Astrocyte of the hippocampus (primary cell): Measurements from ENCODE around the gene NEK6.

ENCODE experiments used
- DNase-seq: peaks from one replicate; pipeline ENCODE4 v3.0.0; 2011; ENCODE audit warnings: low read depth, low spot score

Gene NEK6

GRCh38 chr9:124257844-124258606 lies at the start of gene NEK6:
Gene NEK6 (plus strand): TSS chr9:124257949. CDS start chr9:124301965, 44,016 bp downstream.
- peak; percentile 76 for DNase-seq

DNA sequence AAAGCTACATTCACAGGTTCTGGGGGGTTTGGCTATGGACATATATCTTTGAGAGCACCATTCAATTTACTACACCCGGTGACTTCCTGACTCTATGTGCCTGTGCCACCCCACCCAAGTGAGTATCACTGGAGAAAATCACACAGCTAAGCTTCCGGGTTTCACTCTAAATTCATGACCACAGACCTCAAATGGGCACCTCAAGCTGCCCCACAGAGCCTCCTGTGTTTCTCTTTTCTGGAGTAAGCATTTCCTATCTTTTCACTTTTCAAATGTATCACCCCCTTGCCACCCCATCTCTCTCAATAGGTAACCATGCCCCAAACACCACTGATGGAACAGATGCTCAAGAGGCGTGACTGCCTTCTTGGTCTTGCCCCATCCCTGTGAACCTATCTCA lies 49.2 kb upstream of the NEK6 start:
- DNase-seq: no peak

- no peak for DNase-seq
These were observed 48.5 kb upstream of the NEK6 start for GRCh38 chr9:124209279-124209678.

GRCh38 chr9:124209774-124210173 lies 48.0 kb upstream of the NEK6 start:
- DNase-seq: no peak

GRCh38 chr9:124210697-124211096 lies 47.1 kb upstream of the NEK6 start:
- DNase-seq: no peak

- peak; percentile 66 for DNase-seq
These were observed 45.2 kb upstream of the NEK6 start for GRCh38 chr9:124212381-124213050.

GRCh38 chr9:124213396-124213795 lies 44.4 kb upstream of the NEK6 start:
- DNase-seq: no peak

DNA sequence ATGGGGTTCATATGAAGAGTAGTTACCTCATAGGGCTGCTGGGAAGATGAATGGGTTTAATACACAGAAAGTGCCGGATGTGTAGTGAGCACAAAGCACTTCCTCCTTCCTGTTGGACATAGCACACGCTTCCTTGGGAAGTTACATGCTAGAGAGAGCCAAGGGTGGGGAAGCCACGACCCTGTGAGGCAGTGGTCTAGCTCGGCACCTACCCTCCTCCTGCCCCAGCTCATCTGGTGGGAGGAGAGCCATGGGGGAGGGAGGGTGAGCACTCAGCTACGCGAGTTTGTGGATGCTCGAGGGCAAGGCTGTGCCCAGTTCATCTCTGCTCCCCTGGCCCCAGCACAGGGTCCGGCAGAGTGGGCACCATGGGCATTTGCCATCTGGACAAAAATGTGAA lies 43.6 kb upstream of the NEK6 start:
- no peak for DNase-seq

DNA sequence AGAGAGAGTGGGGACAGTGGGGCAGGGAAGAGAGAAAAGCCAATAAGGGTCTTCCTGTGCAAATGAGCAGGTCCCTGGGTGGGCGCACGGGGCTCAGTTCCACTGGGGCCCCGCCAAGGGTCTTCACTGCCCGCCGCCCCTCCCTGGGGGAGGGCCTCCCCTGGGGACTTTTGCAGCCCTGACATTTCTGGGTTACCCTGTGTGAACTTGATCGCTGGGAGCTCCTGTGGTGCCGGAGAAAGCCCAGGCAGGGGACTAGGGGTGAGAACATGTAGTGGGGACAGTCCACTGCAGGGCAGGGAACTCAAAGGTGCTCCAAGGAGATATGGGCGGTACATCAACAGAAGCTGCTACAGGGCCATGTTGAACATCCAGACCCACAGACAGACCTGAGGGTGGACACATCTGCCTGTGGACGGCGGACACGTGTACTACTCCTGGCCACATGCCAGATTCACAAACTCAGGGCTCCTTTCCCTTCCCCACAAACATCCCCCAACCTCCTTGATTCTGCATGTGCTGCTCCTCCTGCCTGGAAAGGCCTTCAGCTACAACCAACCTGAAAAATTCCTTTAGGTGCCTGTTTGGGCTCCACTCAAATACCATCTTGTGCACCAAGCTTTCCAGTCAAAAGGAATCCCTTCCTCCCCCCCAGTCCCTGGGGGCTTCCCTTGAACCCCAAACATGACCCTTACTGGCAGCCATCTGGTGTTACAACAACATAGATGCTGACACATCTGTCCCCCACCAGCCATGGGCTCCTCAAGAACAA lies 43.0 kb upstream of the NEK6 start:
- no peak for DNase-seq

DNA sequence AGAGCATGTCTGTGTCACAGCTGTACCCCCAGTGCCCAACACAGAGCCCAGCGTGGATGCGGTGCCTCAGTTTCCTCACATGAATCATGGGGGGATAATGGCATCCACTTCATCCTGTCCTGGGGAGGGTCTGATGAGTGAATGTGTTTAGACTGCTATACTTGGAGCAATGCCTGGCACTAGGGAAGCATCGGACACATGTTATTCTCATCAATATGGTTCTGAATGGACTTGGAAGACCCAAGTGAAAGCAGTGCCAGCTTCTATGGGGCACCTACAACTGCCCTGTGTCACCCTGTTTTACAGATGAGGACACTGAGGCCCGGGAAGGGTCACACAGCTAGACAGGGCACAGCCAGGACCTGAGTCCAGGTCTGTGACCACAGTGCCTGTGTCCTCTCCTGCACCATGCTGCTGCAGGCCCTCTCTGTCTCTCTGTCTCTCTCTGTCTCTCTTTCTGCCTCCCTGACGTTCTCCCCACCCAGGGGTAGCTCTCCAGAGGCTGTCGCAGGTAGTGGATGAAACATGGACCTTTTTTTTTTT lies 42.3 kb upstream of the NEK6 start:
- no peak for DNase-seq

DNA sequence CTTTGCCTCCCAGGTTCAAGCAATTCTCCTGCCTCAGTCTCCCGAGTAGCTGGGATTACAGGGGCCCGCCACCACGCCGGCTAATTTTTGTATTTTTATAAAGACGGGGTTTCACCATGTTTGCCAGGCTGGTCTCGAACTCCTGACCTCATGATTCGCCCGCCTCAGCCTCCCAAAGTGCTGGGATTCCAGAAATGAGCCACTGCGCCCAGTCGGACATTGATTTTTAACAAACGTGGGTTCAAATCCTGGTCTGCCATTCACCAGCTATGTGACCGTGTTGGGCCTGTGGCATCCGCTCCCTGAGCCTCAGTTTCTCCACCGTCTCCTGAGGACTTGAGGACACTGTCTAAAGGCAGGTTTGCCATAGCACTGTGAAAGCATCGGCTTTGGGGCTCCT lies 41.8 kb upstream of the NEK6 start:
- no peak for DNase-seq

DNA sequence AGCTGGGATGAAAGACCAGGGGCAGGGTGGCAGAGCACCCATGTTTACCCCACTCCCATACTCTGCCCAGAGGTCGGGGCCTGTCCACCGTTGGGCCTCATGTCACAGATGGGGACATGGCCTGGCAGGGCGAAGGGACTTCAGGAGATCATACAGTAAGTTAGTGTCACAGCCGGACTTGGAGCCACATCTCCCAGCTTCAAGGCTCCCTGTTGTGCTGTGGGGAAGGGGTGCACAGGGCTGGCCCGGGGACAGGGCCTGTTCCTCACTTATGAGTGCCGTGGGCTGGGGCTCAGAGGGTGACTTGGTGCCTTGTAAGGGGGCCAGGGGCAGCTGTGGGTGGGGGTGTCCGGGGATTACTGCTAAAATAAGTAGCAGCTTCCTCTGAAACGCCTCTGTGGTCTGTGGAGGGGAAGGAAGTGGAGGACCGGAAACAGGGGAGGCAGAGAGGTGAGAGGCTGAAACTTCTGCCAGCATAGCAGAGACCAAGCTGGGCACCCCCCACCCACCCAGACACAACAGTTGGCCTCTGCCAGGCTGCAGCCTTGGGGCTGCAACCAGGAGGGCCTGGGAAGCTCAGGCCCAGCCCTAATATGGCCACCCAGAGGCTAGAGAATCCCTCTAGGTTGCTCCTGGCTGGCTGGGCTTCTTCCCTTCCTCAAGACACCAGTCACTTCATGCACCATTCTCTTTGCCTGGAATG lies 41.1 kb upstream of the NEK6 start:
- no peak for DNase-seq

DNA sequence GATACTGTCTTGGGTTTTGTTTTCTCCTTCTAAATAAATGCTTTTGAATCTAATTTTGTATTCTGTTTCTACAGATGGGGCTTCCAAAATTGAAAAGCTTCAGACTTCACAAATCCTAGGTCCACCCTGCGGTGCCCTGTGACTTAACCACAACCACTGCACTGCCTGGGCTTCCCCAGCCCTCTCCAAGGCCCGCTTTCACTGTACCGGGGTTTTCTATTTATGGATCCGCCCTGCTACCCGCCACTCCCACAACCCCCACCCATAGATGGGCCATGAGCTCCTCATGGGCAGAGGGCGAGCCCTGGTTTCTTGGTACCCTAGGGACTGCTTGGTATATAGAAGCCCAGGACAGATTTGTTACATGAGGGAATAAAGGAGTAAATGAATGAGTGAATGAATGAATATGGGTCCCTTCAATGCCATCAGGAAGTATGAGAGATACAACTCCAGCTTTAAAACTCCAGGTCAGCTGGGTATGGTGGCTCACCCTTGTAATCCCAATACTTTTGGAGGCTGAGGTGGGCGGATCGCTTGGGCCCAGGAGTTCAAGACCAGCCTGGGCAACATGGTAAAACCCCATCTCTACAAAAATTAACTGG lies 39.8 kb upstream of the NEK6 start:
- DNase-seq: no peak

- peak; percentile 58 for DNase-seq
These were observed 39.2 kb upstream of the NEK6 start for GRCh38 chr9:124218438-124218982.

DNA sequence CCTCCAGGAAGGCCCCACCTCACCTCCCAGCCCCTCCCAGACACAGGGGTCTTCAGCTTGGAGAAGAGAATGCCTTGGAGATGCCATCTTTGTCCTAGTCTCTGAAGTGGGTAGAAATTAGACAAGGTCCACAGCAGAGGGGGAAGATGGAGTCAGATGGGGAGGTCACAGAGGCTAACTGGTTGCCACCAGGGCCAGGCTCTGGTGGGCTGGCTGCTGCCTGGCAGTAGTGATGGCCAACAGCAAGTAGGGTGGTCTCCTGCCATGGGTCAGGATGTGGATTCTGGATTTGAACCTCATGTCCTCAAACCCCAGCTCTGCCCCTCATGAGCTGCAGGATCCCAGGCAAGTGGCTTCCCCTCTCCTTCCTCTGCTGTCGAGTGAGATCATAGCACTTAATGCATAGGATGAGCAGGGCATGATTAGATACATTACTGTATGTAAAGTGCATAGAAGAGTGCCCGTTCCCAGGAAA lies 38.7 kb upstream of the NEK6 start:
- no peak for DNase-seq

DNA sequence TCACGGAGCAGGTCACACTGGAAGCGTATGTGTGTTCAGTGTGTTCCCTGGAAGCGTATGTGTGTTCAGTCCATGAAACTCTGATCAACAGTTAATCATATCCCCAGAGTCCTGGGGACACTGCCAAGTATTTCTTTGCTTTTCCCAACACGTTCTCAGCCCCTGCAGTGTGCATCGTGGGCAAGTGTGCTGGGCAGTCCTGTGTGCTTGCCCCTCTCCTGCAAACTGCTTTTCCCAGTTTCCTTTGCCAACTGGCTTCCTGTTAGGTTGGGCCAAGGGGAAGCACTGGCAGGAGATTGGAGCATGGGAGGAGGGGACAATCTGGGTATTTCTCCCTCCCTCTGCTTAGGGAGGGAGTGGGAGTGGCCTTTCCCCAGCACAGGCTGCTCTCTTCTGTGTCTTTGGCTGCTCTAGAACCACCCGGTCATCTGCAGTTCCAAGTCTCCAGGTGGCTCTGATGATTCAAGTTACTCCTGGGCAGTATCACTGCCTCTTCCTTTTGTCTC lies 36.8 kb upstream of the NEK6 start:
- DNase-seq: peak; percentile 55

- no peak for DNase-seq
These were observed 36.1 kb upstream of the NEK6 start for GRCh38 chr9:124221676-124222075.

DNA sequence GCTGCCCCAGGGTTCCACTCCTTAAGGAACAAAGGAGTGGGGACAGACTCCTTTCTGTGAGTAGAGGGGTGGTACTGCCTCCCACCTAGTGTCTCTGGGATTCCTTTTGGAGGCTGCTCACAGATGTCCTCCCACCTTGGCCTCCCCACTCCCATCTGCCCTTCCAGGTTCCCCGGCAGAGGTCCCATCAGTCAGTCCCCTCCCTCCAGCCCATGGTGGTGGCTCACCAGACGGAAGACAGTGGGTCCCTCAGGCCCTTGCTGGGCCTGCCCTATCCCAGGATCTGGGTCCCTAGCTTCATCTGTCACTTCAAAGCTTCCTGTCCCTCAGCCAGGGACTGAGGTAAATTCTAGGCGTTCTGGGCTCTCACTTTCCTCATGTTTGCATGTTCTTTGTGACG lies 35.6 kb upstream of the NEK6 start:
- no peak for DNase-seq

DNA sequence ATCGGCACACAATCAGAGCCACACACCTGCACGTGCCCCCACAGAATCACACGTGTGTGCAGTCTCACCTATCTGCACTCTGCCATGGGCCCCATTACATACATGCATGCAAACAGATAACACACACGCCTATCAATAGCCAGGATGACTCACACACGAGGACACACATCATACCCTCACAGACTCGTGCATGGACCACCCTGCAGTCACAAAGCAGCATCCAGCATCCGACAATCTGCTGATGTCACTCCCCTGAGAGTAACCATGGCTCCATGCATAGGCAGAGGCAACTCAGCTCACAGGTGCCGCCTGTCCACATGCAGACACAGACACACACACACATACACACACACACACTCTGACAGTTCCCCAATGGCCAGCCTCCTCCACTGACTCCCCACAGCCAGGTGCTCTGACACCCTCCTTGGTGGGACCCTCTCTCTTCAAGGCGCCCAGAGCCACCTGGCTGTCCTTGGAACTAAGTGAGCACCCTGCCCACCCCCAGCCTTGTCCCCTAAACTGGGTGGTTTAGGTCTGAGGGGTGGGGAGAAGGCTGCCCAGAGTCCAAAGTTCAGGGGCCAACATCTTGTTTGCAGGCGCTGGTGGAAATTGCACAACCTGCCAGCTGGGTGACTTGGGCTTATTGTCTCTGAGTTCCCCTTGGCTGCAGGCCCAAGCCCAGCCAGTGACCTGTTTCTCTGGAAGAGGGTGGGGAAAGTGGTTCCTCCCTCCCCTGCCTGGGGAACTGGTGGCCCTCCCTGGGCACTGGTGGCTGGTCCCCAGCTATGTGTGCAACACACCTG lies 34.6 kb upstream of the NEK6 start:
- peak; percentile 39 for DNase-seq

- DNase-seq: no peak
These were observed 31.8 kb upstream of the NEK6 start for GRCh38 chr9:124225945-124226344.
